GM21381 (cell line): ENCODE results near the gene PUM2.
"Not testable (repeated sequence)": the region's sequence is repeated elsewhere in the genome, so short reads cannot be mapped to it uniquely, and the experiment has no call there.

Experiments used
- ATAC-seq: cut with Tn5 transposase; IDR thresholded peaks from one replicate; pipeline ENCODE4 v1.9.1; 2021; ENCODE audit warnings: mild to moderate bottlenecking, moderate library complexity; ENCODE audit not compliant: unreplicated experiment

PUM2 gene

DNA sequence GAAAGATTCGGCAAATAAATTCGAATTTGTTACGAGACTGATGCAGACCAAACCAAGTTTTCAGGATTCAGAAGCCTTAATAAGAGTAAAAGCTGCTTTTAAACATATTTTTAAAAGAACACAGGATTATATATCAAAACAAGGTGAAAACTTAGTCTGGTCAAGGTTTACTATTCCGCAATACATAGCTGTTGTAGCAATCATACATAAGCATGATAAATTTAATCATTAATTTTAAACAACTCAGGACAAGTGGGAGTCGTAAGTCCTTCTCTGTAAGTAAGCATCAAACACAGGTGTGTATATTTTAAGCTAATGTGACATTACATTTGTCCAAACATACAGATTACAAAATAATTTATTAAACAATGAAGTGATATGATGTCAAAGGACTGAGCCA is 57.7 kb downstream of the PUM2 start:
- no peak for ATAC-seq

DNA sequence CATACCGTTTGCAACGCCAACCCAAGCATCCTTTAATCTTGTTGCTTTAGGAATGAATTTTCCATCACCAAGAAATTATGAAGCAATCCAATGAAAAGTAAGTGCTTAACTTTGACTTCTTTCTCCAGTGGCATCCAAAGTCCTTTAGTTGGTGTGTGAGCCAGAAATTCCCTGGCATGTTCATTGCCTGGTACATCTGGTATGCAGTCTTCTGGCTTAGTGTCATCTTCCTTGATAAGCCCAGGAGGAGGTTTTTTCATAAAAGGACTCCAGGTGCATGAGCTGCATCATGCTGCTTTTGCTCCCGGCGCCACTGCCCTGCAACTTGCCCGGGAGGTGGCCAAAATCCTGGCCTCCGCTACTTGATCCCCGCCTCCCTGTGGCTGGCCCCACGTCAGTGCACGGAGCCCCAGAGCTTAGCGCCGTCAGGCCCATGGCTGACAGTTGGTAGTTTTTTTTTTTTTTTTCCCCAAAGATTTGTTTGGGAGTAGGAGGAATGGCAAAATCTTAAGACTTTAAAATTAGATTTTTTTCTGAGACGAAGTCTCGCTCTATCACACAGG is 58.7 kb downstream of the PUM2 start:
- no peak for ATAC-seq

DNA sequence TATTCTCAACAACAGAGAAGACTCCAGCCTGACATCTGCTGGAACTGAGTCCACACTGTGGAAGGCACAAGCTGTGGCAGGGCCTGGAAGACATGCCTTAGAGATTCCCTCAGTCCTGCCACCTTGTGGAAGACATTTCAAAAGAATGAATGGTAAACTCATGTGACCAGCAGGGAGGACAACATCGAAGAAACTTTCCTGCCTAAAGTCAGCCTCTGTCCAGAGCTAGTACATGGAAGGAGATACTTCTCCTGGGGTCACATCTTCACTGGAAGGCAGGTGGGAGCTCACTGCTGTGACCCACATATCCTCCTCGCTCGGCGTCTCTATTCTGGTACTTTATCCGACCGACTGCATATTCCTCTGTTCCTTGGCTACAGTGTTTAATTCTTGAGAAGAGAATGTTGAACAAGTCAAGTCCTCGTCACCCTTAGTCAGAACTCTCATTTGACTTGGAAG is 59.5 kb downstream of the PUM2 start:
- peak; percentile 57 for ATAC-seq

DNA sequence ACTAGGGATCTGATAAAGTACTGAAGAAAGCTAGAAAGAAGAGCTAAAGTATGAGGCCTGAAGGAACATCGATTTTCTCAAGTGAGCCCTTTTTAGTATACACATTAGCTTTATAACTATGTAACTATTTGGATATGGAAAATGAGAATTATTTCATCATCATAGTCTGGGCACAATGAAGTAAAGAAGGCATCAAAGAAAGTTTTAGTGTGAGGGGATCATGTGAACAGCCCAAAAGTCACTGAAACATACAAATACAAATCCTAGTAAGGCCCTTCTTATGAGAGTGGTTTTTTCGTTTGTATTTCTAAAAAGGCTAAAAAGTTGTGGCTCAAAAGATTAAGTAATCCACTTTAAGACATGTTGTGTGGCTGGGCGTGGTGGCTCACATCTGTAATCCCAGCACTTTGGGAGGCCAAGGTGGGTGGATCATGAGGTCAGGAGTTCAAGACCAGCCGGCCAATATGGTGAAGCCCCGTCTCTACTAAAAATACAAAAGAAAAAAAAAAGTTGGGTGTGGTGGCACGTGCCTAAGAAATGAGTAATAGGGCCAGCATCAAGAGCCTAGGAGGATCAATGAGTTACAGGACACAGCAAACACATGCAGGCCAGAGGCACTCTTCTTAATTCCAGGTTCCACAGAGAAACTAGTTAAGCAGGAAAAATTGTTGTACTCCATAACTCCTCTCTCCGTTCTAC is 61.9 kb downstream of the PUM2 start:
- no peak for ATAC-seq

DNA sequence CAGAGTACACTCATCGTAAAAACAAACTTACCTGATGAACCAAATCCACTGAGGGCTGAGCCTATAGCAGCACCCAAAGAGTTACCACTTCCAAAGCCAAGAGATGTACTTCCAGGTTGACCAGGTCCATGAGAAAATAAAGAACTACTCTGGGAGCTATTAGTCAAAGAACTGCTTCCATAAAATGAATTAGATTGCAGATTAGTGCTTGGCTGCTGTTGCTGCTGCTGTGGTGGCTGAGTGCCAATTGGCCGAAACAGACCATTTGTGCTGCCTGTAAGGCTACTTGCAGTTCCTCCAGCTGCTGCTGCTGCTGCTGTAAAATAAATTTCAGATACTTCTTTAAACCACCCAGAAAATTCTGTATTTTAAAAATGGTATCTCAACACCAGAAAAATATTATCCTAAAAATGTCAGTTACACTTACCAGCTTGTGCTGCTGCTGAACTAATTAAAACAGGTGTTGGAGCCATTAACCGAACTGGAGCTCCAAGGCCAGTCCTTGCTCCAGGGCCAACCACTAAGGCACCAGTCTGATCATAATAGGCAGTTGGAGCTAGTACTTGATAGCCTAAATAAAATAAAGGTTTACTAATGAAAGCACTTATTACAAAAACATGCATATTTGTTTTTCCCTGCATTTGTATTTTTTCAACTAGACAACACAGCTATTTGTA is 67.6 kb downstream of the PUM2 start:
- no peak for ATAC-seq

DNA sequence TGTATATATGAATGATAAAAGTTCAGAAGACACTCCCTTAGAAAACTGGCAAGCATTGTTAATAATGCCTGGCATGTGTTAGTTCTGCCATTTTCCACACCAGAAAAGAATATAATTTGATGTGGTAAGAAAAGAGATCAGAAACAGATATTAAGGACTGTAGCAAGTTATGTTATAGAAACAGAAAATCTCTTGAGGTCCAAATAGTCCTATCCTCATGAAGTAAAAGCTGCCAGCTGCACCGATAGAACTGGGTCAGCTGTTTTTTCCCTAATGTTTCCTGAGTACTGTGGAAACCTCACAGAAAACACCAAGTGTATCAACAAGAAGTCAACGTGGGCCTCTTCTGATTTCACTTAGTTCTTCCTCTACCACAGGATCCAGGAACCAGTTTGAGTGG is 68.8 kb downstream of the PUM2 start:
- ATAC-seq = no peak

DNA sequence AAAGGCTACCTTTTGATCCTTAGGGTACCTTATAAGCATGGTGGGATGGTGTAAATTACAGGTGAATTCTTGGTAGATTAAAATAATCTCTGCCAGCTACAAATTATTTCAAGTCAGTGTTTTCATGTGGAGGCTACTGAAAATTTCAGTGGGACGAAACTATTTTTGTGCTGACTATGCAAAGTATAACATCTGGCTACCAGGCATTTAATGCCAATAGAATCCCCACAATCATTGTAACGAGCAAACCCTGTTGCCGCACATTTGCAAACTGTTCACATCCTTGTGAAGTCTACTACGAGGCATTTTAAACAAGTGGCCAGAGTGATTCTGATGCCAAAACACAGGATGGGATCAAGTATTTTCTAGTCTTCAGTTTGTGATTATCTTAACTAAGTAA is 77.6 kb downstream of the PUM2 start:
- ATAC-seq = no peak

DNA sequence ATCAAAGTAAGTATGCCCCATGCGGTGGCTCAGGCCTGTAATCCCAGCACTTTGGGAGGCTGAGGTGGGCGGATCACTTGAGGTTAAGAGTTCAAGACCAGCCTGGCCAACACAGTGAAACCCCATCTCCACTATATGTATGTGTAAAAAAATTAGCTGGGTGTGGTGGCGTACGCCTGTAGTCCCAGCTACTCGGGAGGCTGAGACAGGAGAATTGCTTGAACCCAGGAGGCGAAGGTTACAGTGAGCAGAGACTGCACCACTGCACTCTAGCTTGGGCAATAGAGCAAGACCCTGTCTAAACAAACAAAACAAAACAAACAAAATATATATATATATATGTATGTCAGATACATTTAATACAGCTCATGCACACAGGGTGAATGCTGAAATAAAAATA is 82.3 kb downstream of the PUM2 start:
- not testable (repeated sequence) for ATAC-seq

DNA sequence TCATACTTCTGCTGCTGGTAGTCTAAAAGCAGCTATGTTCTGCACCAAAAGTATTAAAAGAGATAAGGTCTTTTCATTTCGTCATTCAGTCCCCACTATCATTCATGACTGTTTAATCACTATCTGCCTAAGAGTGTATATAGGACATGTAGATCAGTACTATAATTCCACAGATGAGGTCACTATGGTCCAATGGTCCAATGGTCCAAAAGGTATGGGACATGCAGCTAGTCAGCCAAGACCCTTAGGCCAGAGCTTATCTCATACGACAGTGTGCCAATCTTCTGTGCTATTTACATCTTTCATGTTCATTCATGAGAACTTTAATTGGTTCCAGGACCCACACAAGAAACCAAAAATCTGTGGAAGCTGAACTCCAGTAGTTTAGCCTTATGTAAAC is 83.1 kb downstream of the PUM2 start:
- no peak for ATAC-seq

DNA sequence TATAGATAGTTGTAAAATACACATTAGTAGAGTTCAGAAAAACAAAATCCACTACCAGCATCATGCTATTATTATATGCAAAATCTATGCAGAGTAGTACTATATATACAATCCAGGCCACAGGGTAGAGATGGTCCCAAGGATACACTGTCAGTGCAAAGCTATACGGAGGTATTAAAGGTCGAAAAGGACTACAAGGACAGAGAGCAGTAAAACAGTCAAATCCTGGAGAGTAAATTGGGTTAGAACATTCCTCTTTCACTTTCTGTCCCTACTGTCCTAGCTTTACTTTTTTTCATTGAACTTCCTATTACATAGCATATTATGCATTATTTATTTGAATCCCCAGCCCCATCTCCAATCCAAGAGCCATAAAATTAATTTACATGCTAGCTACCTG is 86.0 kb downstream of the PUM2 start:
- ATAC-seq = no peak

DNA sequence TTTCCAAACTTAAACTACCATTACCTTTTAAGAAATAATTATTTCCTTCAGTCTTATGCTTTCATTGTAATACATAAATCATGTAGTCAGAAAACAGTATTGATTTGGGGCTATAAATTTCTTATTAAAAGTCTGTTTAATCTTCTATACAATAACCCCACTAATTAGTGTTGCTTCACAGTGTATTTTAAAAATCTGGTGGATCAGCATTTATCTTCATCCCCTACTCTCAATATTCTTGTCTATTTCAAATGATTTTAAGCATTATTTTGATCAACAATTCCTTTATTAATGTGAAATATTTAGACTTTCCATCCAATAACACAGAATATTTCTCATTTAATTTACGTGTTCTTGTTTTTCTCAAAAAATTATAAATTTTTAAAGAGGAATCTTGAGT is 93.2 kb downstream of the PUM2 start:
- ATAC-seq = no peak

DNA sequence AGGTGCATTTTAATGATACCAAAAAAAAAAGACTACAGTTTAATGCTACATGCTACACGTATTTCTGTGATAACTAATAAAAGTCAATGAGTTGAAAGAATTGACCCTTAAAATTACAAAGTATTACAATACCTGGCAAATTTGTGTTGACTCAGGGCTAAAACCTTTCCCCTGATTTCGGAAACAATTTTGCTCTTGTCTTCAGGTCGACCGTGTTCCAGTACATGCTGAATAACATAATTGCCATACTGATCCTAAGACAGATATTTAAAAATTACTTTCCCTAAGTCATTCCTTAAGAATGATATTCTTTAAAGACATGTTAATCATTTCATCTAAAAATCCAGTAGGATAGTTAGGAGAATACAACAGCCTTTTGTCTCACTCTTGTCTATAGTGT is 95.9 kb downstream of the PUM2 start:
- ATAC-seq = no peak

DNA sequence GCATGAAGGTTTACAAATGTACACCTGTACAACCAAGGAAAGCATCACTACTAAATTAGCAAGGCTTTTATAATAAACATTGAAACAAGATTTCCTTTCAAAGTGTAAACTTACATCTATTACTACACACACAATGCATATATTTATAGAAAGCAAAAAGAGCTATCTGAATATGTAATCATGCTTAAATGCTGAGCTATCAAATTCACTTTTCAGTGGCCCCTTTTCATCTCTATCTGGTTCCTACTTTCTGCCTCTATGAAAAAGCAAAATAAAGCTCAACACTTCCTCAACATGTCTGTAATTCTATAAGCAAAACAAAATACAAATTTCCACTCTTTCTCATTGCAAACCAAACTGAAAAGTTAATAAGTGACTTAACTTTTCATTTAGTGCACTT is 100.2 kb downstream of the PUM2 start:
- ATAC-seq = no peak

DNA sequence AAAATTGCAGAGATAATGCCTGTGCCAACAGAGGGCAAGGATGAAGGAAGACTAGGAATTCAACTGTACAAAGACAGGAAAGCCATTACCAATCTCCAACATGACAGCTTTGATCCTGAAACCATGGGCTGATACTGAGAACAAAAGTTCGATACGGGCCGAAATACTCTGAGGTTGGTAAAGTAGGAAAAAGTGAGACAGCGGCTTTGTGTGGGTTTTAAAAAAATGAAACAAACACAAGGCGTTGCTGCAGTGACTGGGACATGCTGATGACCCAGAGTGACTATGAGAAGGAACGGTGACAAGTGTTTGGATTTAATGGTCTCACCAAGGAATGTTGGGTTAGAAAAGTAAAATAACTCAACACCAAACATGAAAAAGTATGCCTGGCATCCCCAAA is 101.5 kb downstream of the PUM2 start:
- ATAC-seq = no peak

DNA sequence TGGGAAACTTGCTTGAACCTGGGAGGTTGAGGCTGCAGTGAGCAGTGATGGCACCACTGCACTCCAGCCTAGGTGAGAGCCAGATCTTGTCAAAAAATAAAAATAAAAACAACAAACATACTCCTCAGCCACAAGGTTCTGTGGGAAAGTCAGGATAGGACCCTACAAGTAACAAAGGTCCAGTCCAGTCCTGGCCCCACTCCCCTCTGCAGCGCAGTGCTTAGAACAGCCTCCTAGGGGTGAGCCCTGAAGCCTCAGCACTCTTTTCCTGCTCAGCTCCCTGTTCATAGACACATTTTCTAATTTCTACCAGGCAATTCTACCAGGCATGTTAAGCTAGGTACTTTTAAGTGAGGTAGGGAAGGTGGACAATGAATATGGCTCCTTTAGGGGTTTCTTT is 103.6 kb downstream of the PUM2 start:
- ATAC-seq = no peak

DNA sequence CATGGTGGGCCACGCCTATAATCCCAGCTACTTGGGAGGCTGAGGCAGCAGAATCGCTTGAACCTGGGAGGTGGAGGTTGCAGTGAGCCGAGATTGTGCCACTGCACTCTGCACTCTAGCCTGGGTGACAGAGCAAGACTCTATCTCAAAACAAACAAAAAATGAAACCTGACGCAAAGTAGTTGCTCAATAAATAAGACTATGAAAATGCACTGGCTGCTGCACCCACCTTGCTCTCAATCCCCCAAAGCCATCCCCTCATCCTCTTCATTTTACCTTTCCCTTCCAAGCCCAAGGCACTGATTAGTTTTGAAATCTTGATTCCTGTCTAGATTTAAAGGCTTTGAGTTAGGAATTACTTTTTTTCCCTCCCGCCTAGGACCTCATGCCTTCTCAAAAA is 107.0 kb downstream of the PUM2 start:
- ATAC-seq = not testable (repeated sequence)

DNA sequence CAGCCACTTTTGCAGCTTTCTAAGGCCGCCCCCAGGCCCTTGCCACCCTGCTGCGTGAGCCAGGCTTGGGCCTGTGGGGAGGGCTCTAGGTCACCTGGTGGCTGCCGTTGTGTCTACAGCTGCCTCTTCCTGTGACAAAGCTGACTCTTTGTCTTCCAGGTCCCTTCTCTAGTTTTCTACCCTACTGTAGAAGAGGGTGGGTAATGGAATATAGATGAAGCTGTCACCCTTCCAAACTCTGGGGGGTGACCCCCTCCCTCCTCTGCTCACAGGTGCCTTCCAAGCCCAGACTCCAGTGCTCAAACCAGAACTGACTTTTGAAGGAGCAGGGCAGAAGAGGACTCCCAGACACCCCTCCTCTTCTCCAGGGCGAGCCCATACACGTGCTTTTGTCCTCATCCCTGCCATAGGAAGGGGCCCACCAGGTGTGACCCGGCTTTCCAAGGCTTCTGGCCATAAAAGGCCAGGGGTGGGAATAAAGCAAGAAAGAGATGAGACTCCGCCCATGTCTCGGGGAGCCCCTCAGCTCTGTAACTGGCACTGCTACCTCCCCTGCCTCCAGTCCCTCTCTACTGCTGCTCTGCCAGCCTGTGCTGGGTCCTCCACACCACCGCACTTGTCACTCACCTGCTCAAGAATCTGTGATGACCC is 107.8 kb downstream of the PUM2 start:
- ATAC-seq = no peak

DNA sequence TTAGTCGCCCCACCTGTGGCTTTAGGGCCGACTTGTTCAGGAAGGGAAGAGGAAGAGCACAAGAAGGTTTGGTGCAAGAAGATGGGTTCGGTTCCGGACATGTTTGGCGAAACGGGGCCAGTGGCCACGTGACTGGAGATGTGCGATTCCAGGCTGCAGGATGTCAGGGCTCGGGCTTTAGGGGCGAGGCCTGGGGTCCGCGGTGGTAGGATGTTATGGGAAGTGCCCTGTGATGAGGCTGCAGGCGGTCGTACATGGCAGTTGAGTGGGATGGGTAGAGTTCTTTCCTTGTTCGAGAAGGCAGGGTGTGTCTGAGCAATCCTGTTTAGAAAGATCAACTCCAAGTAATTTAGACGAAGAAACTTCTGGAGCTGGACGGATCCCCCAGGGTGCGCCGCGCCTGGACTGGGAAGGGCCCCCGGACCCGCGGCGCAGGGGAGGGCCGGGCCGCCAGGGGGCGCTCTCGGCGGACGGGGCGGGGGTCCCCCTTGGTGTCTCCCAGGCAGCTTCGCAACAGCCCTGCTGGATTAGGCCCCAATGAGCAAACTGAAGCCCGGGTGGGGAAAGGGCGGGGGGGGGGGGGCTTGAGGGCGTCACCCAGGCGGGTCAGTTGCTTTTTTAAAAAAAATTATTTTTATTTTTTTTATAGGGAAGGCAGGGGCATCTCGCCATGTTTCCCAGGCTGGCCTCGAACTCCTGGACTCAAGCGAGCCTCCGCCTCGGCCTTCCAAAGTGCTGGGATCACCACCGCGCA is 108.5 kb downstream of the PUM2 start:
- ATAC-seq = no peak

DNA sequence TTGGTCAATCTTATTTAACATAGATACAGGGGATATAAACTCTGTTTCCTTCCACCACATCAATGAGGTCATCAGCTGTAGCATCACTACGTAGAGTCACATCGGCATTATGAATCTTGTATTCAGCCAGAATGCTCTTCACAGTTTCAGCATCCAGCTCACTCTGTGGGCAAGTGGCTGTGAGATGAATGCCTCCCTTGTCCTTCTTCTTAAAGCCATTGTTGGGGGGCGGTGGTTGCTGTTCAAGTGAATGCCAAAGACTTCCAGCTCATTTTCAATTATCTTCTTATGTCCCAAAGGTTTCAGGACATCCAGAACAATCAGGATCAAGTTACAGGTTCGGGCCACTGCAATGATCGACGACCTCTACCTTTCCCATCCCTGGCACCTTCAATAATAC is 110.4 kb downstream of the PUM2 start:
- not testable (repeated sequence) for ATAC-seq

DNA sequence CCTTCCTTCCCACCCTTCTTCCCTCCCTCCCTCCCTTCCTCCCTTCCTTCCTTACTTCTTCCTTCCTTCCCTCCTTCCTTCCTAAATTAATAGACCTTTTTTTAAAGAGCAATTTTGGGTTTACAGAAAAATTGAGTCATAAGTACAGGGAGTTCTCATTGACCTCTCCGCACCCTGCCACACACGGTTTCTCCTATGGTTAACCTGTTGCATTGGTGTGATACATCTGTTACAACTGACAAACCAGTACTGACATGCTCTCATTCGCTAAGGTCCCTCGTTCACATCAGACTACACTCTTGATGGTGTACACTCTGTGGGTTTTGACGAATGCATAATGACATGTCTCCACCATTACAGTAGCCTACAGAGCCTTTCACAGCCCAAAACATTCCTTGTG is 114.1 kb downstream of the PUM2 start:
- ATAC-seq = no peak

DNA sequence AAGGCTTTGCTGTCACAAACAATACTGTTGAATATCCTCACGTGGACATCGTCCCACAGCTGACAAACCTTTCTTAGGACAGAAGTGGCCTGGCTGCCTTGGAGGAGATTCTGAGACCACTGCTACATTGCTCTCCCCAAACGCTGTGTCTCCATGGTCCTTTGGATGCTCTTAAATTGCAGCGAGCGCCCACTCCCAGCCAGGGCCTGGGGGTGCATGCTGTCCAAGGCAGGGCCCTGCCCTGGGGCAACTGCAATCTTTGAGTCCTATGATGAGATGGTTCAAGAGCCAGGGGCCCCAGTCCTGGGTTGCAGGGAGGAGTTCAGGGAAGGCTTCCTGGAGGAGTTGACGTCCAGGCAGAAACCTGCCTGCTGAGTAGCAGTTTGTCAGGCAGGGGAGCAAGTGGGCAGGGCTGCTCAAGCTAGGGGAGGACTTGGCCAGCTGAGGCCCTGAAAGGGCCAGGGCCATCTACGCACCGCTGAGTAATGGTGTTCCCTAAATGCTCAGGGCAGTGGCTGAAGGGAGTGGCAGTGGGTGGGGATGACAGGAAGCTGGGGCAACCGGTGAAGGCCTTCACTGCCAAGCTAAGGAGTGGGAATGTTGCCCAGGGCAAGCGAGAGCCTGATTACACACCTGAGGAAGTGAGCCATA is 114.9 kb downstream of the PUM2 start:
- no peak for ATAC-seq
